GM19238 (cell line): ENCODE results near the gene PIK3IP1.
"Not testable (repeated sequence)": the region's sequence is repeated elsewhere in the genome, so short reads cannot be mapped to it uniquely, and the experiment has no call there.

ENCODE experiments used
- DNase-seq: peaks from one replicate; pipeline ENCODE4 v3.0.0; 2011; ENCODE audit warnings: low spot score; ENCODE audit not compliant: insufficient read length

Gene PIK3IP1, protein sequence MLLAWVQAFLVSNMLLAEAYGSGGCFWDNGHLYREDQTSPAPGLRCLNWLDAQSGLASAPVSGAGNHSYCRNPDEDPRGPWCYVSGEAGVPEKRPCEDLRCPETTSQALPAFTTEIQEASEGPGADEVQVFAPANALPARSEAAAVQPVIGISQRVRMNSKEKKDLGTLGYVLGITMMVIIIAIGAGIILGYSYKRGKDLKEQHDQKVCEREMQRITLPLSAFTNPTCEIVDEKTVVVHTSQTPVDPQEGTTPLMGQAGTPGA

DNA sequence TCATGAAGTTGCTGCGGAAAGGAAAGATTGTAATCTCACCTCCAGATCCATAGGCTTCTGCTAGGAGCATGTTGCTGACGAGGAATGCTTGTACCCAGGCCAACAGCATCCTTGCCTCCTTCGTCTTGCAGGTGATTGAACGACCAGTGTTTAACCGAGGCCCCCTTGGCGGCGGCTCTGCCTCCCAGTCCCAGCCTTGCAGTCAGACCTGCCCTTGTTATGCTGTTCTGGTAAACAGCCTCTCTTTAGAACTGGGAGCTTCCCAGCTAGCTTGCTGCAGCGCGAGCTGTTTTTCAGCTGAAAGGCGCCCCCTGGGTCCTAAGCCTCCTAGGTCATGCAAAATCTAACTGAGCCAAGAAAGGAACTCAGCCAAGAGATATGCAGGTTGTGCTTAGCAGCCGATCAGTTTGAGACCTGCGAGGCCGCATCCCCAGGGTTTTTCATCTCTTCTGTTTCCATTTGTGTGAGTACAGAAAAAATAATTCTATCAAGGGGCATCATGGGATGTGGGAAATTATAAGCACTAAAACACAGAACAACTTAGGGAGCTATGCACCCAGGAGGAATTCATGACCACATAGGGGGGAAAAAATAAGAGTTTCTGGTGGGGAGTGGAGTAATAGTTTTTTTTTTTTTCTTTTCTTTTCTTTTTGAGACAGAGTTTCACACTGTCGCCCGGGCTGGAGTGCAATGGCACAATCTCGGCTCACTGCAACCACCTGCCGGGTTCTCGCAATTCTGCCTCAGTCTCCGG lies at the start of gene PIK3IP1:
TSS of gene PIK3IP1 (minus strand) at position 253 of the 754 bp plus-strand sequence. CDS start at position 109, 144 bp downstream.
- DNase-seq, result peak; percentile 64

DNA sequence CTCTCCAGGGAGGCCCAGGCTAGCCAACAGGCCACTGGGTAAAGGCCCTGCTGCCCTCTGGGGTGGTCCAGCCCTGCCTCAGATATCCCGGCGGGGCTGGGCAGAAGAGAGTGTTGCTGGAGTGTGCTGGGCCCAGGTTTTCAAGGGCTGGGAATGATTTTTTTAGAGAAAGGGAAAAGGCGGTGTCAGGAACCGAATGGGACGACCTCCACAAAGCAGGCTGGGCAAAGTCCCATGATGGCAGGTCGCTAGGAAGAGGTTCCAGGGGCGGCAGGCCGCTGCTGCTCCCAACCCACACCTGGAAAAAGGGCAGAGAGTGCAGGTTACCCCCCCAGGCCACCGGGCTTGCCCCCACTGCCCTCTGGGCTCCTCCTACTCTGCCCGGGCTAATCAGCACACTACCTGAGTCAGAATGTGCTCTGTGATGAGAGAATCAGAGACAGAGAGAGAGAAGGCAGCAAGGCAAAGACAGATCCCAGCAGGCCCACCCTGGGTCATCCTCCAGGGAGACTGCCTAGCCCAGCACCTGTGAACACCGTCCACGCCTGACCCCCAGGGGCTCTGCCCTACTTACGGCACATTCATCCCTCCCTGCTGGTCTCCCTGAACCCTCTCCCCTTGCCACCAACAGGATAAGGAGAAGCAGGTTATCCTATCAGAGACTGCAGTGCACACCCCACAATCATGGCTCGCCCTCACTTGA lies 49.2 kb upstream of the PIK3IP1 start:
- DNase-seq, result no peak

DNA sequence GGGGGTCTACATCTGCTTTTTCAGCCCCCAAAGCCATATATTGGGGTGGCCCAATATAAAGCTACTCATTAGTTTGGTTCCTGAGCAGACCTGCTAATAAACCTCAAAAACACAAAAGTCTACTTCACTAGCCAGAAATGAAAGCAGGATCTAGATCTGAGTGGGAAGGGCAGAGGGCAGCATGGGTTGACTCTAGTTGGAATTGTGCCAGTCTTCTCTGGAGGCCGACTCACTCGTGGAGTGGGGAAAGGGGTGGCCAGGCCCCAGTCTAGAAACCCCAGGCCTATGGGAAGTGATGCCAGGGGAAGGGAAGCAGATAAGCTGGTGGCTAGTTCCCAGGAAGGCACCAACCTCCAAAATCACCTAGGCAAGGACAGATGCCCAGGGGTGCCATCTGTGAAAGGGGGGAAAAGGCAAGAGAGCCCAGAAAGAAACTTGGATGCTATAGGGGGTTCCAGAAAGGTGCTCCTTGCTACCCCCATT lies 48.5 kb upstream of the PIK3IP1 start:
- DNase-seq, result no peak

DNA sequence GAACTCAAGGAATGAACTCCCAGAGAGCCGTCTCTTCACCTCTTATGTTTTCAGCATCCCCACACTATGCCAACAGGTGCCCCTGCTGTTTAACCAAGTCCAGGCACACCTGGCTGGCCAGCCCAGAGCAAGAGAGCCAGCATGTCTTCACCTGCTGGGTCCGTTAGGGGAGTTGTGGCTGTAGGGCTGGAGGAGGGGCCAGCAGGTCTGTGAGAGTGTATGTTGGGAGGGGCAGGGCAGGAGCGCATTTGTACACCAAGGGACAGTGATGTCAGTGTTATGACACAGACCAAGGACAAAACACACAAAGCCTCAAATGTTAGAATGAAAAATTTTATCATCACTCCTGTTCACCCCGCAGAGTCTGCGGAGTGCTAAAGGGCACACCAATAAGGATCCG lies 48.1 kb upstream of the PIK3IP1 start:
- no peak for DNase-seq

DNA sequence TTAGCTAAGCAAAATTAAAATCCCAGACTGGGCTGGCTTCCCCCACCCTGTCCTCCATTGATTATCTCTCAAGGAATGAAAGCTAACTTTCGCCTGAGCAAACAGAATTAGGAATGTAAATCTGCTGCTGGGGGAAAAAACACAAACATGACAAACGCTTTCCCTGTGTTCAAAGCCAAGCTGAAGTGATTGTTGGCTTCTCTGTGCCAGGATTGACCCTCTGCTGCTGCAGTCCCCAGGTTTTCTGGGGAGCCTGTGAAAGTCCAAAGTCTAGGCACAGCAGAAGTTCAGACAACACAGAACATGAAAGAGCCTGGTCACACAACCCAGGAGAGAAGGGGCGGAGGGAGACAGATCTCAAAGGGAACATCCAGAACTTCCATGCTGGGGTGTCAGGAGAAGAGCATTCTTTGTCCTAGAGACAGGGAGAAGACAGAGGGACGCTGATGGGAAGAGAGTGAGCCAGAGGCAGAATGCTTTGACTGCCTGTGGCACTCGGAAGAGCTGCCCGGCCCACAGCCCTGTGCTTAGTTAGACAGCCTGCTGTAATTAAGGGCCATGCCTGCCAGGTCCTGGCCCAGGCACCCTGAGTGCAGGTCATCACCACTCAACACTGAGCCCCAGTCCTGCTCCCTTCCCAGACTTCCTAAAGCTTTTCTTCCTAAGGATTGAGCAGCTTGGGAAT lies 47.0 kb upstream of the PIK3IP1 start:
- no peak for DNase-seq

DNA sequence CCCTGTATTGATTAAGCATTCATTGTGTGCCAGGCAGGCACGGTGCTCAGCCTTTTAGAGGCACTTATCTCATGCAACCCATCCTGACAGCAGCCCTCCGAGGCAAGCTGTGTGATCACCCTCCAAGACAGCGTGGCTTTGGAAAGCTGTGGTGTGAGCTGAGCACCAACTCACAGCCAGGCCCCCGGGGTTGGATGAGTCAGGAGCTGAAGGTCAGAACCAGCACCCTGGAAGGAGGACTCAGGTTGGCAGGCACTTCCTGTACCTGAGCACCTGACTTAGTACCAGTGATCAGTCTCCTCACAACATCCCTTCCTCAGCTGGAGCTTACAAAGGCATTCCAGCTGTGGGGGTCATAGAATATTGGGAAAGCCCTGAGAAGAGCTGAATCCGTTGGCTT lies 44.9 kb upstream of the PIK3IP1 start:
- no peak for DNase-seq

DNA sequence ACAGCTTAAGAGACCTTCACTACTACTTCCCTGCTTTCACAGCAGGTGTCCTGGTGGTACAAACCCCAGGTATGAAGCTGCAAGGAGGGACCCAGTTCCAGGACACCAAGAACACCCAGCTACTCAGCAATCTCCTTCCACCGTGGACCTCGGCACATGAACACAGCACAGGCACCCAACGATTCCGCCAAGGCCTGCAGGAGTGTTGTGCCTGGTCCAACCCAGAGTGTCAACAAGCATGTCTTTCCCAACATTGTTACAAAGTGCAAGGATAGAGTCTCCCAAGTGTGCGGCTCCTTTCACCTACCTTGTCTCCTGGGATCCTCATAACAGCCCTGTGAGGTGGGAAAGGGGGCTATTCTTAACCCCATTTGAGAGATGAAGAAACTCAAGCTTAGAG lies 42.0 kb upstream of the PIK3IP1 start:
- DNase-seq, result no peak

DNA sequence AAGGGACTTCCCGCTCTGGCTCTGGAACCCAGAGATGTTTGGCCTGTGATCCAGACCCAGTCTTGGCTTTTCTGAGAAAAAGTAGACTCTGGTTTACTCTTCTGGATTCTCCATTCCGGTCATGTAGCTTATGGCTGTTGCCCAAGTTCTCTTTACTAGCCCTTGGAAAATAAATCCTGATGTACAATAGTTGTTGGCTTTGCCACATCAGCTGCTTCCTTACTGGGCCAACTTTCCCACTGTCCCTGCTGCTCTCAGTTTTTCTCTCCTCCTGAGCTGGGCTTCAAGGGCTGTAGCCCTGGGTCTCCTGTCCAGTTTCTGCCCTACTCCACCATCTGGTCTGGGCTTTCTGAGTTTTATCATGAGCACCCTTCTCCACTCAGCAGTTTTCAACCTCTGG lies 41.4 kb upstream of the PIK3IP1 start:
- no peak for DNase-seq

DNA sequence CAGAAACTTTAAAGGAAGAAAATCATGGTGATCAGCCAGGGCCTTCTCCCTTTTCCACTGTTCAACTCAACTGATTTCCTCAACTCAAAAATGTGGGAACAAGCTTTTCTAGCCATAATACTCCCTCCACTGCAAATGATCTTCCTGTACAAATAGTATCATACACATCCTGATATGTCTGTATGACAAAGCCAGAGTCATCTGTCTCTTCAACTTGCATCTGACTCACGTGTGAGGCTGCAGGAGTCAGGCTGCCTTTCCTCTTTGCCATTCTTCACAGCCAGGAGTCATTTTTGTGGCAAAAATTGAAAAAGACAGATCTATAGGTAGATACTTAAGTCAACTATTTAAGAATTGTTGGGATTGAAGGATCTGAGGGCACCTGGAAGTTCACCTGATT lies 40.6 kb upstream of the PIK3IP1 start:
- DNase-seq, result no peak

DNA sequence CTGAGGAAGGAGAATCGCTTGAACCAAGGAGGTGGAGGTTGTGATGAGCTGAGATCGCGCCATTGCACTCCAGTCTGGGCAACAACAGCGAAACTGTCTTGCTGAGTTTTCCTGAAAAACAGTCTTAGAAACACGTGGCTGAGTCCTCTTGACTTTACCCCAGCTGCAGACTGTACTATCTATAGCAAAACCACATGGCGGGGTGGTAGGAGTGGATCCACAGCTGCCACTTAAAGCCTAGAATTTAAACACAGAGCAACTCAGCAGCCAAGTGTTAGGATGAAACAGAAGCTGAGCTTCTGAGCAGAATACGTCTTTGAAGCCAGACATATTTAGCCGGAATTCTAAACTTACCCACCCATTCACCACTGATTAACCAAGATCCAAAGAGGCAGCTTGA lies 39.7 kb upstream of the PIK3IP1 start:
- no peak for DNase-seq

DNA sequence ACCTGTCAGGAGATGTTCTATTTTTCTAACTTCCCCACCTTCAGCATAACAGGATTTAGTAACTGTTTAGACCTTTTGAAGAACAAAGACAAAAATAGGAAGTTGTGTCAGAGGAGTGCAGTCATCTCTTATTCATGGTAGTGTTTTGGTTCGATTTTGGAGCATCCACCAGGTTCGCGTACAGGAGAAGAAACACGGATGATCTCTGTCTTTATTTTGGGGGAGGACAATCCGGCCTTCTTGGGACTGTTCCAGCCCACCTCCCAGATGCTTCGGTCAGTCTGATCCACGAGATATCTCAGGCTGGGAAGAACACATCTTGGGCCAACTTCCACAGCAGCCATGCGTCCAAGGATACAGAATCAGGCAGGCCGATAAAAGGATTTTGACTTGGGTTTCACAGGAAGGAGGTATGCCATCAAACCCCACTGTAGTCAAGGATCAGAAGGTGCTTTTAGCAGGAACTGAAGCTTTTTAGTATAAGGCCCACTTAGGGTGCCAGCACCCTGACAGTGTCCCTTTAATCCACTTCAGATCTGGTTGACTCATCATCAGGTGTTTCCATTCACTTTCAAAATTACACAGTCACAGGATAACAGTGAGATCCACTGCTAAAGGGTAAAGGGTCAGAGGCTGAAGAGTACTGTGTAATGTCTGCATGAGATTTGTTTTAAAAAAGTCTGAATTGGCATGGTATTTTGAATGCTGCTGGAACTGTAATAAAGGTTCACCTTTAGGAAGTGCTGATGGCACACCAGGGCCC lies 37.3 kb upstream of the PIK3IP1 start:
- no peak for DNase-seq

DNA sequence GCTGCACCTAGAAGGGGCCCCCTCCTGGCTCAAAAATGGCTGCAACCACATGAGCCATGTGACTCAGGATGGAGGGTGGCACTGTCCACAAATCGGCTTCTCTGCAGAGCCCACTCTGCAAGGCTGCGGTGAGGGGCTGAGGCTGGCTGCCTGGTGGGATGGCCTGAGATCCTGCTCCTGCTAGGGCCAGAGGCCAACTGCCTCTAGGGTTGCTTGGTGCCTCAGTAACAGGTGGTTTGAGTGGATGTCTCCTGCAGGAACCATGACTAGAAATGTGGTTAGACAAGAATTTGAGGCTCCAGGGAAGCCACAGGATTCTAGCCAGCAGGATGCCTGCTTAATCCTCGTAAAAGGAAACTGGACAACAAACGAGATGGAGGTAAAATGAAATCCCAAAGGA lies 36.7 kb upstream of the PIK3IP1 start:
- DNase-seq, result no peak

DNA sequence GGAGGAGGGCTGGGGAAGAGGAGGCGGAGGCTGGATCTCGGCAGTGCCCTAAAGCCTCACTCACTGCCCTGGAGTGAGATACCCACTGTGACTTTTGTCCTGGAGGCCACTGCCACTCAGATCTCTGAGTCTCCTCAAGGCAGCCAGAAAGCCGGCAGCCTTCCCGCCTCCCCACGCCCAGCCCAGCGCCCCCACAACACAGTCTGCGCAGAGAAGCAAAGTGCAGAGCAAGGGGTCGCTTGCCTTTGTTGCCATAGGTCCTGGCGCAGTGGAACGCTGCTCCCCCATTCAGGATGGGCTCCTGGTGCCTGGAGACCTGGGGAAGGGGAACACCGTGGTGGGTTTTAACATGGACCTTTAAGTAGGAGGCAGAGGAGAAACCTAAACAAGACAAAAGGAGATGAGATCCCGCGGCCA lies 36.3 kb upstream of the PIK3IP1 start:
- no peak for DNase-seq

DNA sequence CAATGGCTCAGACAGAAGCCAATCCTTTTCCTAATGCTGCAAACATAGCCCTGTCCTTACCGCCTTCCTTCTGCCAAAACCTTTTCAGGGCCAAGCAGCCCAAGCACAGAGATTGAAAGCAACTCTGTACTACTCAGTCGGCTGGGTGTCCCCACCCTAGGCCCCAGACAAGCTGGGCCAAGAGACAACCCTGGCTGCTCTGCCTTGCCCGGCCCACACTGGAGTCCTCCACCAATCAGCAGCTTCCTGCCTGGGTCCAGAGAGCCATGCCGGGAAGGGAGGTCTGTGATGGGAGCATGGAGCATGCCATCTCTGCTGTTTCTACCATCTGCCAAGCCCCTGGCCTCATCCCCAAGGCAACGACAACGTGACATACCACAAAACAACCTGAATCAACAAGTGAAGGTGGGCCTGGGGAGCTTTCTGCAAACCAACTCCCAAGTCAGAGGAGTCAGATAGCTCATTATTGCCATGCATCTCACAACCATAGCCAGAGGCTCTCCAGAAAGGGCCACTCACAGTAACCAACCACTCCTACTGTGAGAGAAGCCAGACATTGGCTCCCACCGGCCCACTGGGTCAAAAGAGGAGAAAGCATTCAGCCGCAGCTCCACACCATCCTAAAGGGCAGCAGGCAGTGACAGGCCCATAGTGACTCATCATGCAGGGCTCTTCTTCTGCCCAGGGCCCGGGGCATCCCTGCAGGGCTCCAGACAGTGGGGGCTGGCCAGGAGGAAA lies 35.7 kb upstream of the PIK3IP1 start:
- no peak for DNase-seq

DNA sequence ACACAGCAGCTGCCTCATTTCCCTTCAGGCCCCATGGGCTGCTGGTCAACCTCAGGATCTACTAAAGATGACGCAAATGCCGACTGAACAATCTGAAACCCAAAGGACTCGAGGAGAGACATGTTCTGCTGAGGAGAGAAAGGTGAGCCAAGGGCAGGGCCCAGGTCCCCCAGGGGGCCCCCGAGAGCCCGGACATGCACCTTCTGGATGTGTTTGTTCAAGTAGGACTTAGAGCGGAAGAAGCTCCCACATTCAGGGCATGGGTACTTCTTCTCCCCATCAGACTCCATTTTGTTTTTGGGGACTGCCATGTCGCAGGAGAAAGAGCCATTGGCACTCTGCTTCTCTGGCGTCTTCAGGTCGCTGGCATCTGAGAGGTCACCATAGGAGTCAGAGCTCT lies 34.6 kb upstream of the PIK3IP1 start:
- no peak for DNase-seq

DNA sequence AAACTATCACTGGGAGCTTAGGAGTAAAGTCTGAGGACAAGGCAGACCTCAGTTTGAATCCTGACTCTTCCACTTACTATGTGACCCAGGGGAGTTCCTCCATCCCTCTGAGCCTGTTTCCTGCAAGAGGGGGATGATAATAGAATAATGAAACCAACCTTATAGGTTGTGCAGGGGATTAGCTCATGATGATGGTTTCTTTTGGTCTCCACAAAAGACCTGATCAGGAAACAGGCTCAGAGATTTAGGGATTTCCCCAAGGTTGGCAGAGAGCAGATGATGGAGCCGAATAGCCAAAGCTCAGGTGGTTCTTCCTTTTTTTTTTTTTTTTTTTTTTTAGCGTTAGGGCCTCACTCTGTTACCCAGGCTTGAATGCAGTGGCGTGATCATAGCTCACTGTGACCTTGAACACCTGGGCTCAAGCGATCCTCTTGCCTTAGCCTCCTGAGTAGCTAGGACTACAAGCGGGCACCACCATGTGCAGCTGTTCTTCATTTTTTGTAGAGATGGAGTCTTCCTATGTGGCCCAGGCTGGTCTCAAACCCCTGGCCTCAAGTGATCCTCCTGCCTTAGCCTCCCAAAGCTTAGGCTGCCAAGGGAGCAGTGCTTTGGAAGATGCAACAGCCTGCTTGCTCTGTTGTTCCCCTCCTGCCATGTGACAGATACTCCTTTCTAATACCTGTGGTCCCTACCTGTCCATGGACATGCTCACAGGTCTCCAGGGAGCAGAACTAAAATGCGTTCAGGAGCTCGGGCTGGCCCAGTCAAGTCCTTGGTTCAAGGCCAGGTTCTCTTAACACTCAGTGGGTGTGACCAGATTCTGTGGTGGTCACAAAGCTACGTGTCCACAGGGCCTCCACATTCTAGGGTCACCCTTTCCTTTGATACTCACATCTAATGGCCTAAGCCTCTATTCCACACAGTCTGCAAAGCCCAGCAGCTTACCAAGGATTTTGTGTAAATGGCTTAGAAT lies 31.6 kb upstream of the PIK3IP1 start:
- DNase-seq, result no peak

DNA sequence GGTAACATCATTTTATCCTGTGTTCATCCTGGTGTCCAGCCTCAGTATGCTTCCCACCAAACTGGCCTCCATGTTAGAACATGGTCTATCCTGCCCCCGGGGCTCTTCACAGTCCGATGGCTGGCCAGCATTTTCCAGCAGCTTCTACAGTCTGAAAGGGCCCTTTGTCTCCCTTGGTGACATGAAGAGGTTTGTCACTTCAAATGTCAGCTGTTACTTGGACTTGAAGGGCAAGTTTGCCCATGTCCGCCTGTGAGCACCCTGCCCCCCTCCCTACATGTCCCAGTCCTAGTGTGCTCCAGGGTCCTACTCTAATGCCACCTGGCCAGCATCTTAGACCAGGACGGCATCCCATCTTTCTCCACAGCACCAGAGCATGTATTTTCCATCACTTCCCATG lies 29.1 kb upstream of the PIK3IP1 start:
- DNase-seq, result no peak

DNA sequence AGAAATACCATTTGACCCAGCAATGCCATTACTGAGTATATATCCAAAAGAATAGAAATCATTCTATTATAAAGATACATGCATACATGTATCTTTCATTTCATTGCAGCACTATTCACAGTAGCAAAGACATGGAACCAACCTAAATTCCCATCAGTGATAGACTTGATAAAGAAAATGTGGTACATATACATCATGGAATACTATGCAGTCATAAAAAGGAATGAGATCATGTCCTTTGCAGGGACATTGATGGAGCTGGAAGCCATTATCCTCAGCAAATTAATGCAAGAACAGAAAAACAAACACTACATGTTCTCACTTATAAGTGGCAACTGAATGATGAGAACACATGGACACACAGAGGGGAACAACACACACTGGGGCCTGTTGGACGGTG lies 21.9 kb upstream of the PIK3IP1 start:
- not testable (repeated sequence) for DNase-seq
